Inferior parietal cortex (tissue), 1 donor: ENCODE results near the gene TBCD.

ENCODE experiments used
- DNase-seq: peaks from one replicate; pipeline ENCODE4 v3.0.0-alpha.2; 2016; ENCODE audit errors: extremely low spot score

TBCD gene

GRCh38 chr17:82926081-82926480 is 174.2 kb downstream of the TBCD start:
- DNase-seq = no peak

DNA sequence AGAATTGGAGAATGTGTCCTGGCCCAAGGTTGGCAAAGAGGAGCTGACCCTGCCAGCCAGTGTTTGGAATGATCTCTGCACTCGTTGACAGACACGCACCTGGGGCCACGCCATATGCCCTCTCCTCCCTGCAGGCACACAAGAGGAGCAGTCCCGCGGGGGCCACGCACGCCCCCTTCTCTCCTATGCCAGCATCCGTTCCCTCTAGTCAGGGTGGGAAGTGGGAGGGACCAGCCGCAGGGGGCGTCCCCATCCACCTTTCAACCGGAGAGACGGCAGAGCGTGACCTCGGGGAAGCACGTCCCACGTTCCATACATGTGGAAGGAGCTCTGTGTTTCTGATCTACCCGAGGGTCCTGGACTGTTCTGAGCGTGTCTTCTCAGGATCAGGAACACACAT is 174.9 kb downstream of the TBCD start:
- DNase-seq = no peak

GRCh38 chr17:82927311-82927660 is 175.4 kb downstream of the TBCD start:
- DNase-seq = no peak

DNA sequence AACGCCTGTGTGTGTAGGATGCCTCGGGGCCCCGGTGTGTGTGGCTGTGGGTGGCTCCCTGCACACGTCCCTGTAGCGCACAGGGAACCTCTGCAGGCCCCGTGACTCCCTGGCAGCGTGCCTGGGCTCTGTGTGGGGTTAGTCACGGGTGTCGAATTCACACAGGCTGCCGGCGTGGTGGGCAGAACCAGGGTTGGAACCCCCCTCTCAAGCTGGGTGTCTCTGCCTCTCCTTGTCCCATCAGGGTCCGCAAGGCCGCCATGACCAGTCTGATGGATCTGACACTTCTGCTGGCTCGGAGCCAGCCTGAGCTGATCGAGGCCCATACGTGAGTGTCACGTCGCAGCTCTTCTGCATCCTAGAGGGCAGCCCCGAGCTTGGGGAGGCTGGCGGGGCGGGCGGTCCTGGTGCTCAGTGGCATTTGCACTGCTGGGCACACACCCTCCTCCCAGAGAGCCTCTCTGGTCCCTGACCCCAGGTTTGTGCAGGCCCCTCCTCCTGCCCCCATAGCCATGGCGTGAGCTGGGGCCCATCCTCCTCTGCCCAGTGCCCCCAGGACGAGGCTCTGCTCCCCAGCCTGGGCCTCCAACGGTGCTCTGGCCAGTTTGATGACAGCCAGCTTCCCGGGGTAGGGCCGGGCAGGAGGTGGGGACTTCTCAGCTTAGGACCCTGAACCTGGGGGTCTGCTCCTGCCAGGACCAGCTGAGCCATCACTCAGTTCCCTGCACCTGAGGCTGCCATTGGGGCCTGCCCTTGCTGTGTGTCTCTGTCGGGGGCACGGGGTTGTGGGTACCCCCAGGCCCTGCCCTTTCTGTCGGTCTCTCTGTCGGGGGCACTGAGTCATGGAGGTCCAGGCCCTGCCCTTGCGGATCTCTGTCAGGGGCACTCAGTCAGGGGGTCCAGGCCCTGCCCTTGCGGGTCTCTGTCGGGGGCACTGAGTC is 176.1 kb downstream of the TBCD start:
- DNase-seq = no peak

- no peak for DNase-seq
These were observed 177.3 kb downstream of the TBCD start for GRCh38 chr17:82929011-82929622.

- no peak for DNase-seq
These were observed 177.8 kb downstream of the TBCD start for GRCh38 chr17:82929676-82930042.

GRCh38 chr17:82930043-82930923 is 178.4 kb downstream of the TBCD start:
- DNase-seq = no peak

GRCh38 chr17:82930924-82931698 is 179.2 kb downstream of the TBCD start:
- no peak for DNase-seq

DNA sequence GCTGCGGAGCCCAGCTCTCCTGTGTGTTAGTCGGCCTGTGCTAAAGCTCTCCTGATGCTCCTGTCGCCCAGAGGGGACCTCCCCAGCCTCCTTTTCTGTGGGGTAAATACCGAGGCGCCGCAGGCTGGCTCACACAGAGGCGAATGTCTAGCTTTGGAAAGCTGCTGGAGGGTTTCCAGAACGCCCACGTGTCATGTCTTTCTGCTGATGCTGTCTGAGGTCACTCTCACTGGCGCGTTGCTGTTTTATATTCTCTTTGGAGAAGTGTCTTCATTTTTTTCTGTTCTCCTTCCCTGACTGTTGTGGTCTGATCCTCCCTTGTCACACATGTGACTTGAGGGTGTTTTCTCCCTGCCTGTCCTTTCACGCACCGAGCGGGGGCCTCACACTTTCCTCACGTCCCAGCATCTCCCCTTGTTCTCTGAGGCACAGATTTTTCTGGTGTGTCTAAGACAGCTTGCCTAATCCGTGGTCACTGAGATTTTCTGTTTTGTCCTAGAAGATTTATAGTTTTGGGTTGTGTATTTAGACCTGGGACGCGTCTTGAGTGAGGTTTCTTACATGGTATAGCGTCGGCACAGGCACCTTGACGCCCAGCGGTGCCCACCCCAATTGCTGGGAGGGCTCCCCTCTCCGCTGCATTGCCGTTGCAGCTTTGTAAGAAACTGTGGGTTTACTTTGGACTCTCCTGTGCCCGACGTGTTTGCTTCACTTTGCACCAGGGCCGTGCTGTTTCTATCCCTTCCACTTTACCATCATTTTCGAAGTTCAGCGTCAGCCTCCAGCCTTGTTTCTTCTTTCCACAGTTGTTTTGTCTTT is 180.0 kb downstream of the TBCD start:
- peak; percentile 69 for DNase-seq

DNA sequence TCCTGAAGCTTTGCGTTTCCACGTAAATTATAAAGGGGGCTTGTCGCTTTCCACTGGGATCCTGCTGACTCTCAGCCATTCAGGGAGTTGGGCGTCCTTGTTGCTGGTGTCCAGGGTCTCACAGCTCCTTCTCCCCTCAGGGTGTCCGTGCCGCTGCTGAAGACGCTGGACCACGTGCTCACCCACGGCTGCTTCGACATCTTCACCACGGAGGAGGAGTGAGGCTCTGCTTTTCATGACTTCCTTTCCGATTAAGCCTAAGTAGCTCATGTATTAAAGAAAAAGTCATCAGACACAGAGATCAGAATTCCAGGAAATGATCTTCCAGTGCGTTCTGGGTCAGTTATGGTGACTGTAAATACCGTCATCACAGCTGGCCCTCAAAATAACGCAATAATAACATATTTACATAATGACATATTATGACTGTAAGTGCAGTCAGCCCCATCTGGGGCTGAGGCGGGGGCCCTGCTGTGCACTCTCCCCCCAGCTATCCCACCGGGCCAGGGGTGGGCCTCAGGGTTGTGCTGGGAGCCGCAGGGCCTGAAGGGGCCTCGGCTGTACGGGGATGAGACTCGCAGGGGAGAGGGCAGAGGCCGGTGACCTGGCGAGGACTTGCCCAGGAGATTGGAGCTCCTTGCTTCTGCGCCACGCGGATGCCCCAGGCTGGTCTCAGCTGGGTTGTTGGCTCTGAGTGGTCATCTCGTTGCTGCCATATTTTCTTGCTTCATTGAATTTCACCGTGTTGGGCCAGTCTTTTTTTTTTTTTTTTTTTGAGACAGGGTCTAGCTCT is 180.8 kb downstream of the TBCD start:
- DNase-seq = no peak

- DNase-seq = no peak
These were observed 182.0 kb downstream of the TBCD start for GRCh38 chr17:82933911-82934310.

DNA sequence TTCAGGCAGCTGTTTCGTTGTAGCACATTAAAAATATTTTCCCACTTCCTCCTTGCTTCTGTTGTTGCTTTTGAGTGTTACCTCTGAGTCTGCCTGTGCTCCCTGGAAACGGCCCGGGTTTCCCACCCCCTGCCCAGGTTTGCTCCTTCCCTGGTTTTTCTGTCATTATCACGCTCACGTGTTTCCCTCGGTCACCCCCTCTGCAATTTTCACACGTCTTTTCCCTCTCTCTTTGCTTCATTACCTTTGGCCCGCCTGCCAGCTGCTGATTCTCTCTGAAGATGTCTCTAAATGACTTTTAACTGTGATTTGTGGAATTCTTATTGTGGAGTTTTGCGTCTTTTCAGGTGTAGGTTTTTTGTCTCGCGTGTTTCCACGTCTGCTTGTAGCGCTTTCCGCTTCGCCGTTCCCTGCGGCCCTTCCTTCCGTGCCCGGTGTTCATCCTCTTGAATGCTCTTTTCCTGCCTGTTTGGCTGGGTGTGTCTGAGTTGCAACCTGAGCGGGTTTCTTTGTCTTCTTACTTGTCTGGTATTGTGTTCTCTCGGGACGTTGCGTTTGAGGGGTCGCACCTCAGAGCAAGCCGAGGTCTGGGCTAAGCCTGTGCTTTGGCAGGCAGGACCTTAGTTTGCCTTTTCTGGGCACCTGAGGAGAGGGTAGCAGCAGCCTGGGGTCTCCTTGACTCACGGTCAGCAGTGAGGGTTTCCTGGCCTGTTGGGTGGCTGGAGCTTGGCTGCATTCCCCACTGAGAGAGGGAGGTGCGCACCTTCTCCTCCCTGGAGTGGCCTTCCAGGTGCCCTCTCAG is 184.3 kb downstream of the TBCD start:
- no peak for DNase-seq

DNA sequence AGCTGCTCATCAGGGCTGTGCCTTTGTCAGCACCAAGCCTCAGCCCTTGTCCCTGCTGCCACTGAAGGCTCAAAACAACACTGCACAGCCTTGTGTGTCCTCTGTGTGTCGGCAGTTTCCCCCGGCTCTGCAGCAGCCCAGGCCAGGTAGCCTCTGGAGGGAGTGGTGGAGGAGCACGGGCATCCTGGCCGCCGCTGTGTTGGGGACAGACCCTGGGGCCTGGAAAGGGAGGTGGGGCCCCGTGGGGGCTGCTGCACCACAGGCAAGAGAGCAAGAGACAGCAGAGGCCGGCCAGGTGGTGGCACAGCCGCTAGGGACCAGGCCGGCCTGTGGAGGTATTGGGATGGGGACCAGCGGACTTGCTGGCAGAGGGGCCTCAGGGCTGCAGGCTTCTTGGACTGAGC is 184.9 kb downstream of the TBCD start:
- DNase-seq = no peak

- no peak for DNase-seq
These were observed 185.8 kb downstream of the TBCD start for GRCh38 chr17:82937411-82938371.

GRCh38 chr17:82938486-82938872 is 186.6 kb downstream of the TBCD start:
- no peak for DNase-seq

- DNase-seq = no peak
These were observed 187.2 kb downstream of the TBCD start for GRCh38 chr17:82938873-82939620.

DNA sequence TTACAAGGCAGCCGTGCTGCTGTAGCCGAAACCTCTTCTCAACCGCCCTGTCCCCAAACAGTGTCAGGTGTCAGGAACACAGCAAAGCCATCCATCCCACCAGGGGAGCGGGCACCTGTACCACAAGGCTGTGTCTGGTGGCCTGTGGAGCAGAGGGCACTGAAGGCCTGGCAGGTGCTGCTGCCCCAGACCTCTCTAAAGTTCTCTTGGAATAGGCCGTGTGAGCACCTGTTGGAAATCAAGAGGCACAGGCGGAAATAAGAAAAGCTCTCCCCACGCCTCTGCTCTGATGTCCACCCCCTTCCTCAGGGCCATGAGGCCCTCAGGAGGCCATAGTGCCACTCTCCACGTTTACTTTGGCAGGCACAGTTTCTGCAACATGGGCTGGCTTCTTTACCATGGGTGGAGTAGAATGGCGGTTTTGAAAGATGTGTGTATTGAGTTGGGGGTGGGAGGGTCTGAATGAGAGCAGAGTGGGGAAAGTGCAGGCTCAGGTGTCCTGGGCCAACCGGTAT is 187.8 kb downstream of the TBCD start:
- DNase-seq = no peak
